Adrenal gland (tissue), 5 donors: ENCODE data around the gene NTPCR.

Experiments used
- CTCF ChIP-seq, 6 experiments: fragments of 450-650 bp in 4 of 6; fragments of 200-600 bp in 2 of 6; sonication (generic) in 1 of 6; IDR thresholded peaks; 1 replicate in 5 of 6; 2 replicates in 1 of 6; pipeline versions ENCODE4 v1.5.1 to v1.8.0; 2016 to 2021; ENCODE audit warnings: antibody characterized with exemption in 6 of 6, mild to moderate bottlenecking in 2 of 6, moderate library complexity in 1 of 6
- POLR2A ChIP-seq, 2 donors: fragments of 450-650 bp; IDR thresholded peaks; one replicate each; pipeline ENCODE4 v1.6.1; 2017; ENCODE audit warnings: antibody characterized with exemption in 2 of 2, mild to moderate bottlenecking in 2 of 2, moderate library complexity in 1 of 2
- donor health status: DM: no; HTN: no; CAD: no.

- TF ChIP-seq CTCF (IDR thresholded peaks at IDR 0.05) (no peak), POLR2A (IDR thresholded peaks at IDR 0.05) (no peak)
Observed at GRCh38 chr1:232987046-232987773, 36.8 kb downstream of the NTPCR start.
